Activated CD4-positive, alpha-beta T cell treated with anti-CD3 and anti-CD28 coated beads, Interleukin-2, Interleukin-6, amounts not matched to agents 100 ng/mL and 50 ng/mL, durations not matched to agents 16 hours and 8 hours (primary cell): Measurements from ENCODE around the gene MAP1B.
A peak's percentile ranks its signal among the peaks of the same experiment; 100 is the strongest.

ENCODE experiments used
- DNase-seq: peaks from one replicate; pipeline ENCODE4 v3.0.0-alpha.2; 2020

Gene MAP1B

DNA sequence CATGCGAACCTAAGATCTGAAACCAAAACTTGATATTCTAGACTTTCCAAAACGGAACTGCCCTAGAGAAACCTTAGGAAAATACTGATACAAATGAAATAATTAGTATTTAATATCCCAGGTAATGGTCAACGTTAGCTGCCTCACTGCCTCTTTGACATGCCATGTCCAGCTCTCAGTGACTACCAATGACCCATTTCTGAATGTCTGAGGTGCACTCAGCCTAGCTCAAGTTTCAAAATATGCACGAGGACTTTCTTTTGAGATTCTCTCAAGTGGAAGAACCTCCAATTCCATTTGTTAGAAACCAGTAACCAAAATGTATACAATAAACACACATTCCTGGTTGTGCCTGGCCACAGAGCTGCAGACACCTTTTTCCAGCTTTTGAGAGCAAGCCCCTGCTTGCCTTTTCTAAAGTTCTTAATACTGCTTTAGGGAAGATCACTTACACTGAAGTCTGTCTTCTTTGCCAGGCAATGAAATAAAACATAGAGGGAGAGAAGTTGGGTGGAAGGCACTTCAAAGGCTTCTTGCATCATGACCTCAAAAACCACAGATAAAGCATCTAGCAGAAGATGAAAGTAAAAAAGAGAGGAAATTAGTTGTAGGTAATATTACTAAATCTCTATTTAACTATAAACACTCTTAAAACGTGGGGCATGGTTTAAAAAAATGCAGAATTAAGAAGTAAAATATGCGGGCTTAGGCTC is 124.9 kb downstream of the MAP1B start:
- DNase-seq, result peak; percentile 58

DNA sequence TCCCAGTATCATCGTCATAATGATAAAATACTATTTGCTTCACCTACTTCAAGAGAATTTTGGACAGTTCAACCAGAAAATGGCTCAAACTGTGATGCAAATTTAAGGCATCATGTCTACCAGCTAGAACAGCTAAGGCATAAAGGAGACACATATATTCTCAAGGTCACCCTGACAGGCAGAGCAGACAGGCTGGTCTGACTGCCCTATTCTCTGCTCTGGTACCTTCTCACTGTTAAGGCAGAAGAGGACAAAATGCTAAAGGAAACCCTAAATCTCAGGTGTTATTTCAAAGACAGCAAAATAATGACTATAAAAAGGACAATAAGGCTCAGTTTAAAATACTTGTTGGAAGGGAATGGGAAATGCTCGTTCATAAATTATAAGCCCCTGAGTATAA is 125.6 kb downstream of the MAP1B start:
- DNase-seq, result peak; percentile 4

DNA sequence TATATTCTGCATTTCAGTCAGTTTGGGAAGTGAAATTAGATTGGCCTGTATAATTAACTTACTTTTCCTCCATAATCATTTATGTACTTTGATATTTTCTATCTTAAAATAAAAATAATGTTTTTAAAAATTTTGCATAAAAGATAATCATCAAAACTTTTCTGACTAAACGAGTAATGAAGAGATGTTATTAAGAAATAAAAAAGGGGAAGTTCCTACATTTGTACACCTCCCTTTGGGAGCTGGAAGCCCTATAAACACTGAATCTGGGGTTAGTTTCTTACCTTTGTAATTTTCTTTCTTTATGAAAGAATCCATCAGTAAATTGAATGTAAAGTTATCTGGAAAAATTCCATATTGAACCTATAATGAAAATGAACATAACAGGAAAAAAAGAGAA is 126.6 kb downstream of the MAP1B start:
- DNase-seq, result no peak

DNA sequence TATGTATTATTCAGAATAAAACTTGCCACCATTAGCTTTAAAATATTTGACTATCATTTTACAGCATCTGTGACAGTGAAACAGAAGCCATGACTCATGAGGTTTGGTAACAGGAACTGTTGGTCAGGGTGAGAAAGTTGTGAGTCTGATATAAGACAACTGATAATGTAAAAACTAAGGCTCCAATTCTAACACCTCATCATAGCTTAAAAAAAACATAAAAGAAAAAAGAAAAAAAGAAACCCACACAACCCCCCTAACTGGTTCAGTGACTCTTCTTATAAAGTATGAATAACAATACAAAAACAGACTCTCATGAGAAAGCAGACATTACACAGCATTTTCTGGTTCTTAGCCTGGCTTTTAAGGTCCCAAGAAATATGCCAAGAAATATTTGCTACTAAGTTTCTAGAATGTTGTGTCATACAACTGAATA is 127.0 kb downstream of the MAP1B start:
- DNase-seq, result peak; percentile 79

DNA sequence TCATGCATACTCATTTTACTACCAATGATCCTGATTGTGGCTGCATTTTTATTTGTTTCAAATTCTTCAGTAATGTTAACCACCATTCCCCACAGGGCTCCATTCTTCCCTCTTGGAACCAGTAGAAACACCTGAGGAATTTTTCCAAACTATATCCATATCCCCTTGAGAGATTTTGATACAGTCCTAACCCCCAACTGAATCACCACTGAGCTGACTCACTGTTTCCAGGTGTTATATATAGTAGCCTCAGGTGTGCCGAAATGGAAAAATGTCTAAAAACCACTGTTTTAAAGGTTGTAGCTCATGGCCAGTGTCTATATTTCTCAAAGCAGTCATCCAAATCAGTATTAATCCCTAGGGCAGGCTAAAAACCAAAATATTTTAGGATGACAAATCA is 127.6 kb downstream of the MAP1B start:
- DNase-seq, result no peak

DNA sequence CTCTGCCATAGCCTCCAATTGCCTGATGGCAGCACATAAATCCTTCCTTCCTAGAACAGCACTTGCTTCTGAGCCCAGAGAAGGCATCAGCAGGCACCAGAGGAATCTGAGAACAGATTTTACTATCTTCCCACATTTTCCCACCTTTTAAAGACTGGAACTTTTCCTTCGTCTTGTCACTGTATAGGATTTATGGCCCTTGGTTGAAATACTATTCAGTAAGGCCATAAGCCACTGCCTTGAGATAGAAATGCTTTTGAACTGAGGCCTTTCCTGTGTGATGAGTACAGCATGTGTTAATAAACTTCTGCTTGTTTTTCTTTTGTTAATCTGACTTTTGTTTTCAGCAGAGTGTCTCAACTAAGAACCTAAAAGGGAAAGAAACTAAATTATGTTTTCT is 128.4 kb downstream of the MAP1B start:
- no peak for DNase-seq

DNA sequence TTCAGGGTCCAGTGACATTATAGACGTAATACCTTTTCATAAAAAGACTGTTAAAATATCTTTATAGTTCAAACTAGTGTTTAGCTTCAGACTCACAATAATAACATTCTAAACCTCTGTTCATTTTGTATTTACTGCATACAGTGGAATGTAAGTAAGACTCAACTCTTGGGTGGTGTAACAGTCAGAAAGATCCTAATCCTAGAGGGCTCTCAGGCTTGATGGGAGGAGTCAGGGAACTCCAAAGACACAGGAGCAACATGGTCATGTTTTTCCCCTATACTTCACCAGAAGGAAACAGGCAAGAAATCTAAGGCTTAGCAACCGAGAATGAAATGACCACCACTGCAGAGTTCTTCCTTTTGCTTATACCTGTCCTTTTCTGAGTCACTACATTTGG is 130.1 kb downstream of the MAP1B start:
- DNase-seq, result no peak

DNA sequence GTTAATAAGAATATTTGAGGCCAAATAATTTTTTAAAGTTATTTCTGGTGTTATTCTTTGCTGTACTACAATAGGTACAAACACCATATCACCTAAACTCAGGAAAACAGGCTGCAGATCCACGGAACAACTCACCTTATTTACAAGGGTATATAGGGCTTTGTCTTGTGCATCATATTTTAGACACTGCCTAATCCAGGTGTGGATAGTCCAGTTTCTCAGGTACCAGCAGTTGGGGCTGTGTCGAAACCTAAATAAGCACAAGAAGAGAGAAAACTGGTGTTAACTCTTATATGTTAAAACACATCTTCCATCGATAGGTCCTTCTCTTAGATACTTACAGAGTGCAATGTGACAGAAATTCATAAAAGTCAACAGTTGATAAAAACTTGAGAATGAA is 130.6 kb downstream of the MAP1B start:
- no peak for DNase-seq

DNA sequence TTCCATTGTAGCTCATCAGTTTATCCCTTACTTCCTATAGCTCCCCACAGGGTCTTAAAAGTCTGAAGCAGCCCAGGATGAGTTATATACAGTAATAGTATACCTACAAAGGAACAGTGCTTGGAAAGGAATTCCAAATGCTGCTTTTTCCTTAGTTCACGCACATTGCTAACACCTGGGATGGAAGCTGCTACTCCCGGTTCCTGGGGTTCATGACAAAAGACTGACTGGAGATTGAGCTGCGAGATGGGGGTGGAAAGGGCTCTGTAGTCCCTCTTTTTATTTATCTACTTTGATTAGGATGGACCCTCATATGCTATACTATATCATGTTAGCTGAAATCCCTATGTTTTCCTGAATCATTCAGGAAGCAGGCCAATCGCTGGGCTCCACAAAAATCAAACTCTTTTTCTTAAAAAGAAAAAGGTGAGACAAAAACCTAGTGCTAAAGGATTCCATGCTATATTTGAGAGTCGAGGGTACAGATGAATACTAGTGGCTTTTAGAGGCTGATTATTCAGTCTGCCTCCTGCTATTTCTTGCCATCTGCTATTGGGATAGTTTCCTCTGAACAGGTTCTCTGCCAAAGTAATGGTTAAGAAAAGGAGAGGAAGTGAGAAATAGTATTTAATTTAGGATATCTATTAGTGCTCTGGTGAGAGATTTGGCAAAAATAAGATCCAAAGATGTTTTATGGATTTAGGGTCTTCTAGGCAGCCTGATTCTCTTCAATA is 131.6 kb downstream of the MAP1B start:
- no peak for DNase-seq

DNA sequence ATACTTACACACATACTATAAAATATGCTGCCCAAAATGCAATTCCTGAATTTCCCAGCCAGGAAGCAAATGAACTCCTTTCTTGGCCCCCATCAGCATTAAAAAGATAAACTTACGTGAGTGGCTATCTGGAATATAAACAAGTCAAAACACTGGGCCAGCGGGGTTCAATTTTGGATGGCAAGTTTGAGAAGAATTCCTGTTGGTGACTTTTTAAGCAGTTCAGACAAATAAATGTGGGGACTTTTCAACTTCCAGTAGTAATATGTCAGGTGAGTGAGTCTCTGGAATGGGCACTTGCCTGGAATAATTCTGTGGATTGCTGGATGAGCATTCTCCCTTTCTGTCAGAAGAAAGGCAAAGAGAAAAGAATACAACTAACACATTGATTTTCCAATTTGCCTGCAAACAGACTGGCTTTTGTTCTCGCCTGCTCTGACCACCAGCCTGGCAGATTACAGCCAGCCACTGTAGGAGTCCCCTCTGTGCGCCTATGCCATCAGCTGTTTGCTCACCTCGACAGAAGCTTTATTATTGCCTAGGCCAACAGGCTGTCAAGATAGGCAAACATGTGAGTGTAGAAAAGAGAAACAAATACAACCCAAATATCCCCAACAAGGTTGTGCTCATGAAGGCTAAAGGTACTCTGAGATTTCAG is 134.2 kb downstream of the MAP1B start:
- no peak for DNase-seq

DNA sequence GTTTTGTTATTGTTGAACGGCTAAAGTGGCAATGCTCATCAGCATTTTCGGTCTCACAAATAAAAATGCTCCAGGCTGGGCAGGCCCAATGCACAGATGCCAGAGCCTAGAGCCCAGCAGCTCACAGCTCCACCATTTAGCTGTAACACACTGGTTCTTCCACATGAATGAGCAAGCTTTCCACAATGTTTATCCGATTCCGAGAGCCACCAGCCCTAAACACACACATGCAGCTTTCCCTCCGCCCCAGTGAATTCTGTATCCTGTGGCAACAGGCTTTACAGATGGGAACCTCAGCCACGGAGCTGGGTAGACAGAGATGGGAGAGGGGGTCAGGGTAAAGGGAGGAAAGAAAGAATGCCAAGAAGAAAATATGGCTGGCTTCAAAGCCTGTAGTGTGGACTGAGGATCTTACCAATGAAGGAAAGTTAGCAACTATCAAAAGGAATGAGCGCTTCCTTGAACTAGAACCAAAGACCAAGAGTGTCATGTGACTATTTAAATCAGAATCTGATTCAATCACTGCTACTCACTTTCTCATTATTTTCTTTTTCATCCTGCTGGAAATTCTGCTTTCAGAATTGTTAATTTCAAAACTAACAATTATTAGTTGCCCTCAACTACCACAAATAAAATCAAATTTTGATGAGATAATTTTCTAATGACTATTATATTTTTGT is 135.7 kb downstream of the MAP1B start:
- no peak for DNase-seq

DNA sequence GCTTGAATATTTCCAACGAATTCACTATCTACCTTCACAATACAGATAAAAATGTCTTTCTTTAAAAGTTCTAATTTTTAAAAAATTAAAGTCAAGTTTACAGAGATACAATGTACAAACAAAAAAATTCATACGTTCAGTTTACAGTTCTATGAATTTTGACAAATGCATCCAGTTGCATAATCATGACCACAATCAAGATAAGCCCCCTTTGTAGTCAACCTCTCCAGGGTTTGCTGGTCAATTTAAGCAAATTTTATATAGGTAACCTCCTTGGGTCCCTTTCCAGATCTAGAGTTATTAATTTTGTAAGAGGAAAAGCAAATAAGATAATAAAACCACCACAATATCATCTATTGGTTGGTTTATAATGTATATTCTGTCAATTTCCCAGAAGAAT is 136.4 kb downstream of the MAP1B start:
- no peak for DNase-seq

DNA sequence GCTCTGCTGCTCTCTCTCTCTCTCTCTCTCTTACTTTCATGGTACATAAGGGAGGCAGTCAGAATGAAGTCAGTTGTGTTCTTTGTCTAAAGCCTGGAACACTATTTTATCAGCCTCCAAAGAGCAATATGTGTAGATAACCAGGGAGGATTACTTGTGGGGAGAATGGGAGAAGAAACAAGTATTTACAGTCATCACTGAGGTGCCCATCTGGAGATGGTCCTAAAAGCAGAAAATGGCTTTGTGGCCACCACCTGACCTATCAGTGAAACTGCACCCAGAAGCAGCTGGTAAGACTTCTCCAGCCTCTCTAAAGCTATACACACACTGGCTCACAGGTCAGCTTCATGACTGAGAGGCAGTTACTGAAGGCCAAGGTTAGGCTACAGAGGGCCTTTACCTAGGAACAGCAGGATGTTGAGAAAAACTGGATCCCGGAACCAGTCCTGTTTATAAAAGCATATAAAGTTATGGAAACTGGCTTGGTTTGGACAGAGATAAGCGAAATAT is 137.6 kb downstream of the MAP1B start:
- DNase-seq, result peak; percentile 23

DNA sequence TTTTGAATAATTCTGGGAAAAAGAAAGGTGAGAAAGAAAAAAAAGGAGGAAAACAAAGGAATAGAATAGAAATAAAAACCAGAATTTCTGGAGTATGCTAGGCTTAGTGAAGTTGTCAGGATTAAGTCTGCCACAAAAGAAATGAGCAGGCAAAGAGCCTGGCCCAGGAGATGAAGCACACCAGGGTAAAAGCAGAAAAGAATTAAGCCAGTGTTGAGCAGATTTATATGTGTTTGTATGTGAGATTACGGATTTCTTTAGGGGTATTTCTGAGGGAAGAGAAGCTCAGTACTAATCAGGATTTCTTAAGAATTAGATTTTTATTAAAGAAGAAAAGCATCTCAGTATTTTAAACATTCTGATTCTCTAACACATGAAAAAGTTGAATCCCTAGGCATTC is 138.3 kb downstream of the MAP1B start:
- DNase-seq, result no peak

DNA sequence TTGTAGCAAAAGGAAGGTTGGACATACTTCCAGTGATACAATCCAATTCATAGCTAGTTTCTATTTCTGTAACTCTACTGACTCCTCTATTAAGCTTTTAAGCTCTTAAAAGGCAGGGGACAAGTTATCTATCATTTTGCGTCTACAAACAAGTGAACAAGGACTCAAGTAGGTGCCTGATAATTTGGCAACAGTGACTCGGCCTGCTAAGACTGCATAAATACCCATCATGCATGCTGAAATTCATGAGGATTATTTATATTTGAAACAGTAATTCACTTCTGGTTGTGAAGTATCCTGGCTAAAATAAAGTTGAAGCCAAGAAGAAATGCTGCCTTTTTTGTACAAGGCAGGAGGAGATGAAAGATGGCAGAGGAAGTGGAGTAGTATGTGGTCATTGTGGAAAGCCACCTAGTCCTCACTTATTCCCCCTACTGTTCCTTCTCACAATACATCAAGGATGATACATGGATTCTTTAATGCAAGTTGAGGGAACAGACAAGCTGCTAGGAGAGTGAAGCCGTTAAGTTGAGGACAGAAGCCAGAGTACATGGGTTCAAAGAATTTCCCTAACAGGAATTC is 138.8 kb downstream of the MAP1B start:
- peak; percentile 22 for DNase-seq

DNA sequence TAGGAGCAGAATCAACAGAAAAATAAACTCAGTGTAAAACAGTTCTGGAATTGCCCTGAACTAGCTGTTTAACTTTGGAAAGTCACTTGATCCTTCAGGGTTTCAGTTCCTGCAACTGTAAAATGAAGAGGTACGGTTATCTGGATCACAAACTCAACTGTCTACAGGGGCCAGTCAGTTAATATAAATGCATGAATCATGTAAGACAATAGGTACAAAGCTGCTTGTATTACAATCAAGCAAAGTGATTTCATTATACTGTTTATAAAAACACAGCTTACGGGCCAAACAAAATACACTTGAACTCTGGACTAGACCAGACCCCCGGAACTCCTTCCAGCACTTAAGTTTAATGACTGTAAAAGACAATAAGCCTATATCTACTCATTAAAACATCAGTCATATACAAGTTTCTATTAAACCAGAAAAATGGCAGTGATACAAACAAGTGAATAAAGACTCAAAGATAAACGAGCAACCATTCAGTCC is 139.7 kb downstream of the MAP1B start:
- no peak for DNase-seq

DNA sequence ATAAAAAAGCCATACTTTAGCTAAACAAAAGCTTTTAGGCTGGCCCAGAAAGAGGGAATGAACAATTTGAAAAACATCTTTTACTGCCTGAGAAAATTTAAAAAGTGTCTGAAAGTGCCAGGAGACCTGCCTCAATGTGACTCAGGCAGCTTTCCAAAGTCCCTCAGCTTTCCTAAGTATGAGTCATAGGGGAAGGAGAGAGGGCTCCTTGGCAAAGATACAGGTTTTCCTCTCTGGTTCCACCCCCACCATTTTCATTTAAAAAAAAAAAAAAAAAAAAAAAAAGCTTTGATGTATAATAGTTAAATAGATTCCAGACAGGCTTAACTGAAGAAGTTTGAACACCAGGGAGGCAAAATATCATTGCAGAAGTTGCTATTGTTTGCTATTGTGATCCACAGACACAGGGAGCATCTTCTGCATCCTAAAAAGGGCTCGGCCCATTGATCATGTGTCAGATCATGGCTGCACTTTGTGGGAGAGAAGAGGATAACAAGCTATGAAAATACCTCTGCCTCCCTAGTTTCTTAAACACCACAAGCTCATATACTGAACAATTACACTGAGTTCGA is 141.2 kb downstream of the MAP1B start:
- DNase-seq, result no peak

DNA sequence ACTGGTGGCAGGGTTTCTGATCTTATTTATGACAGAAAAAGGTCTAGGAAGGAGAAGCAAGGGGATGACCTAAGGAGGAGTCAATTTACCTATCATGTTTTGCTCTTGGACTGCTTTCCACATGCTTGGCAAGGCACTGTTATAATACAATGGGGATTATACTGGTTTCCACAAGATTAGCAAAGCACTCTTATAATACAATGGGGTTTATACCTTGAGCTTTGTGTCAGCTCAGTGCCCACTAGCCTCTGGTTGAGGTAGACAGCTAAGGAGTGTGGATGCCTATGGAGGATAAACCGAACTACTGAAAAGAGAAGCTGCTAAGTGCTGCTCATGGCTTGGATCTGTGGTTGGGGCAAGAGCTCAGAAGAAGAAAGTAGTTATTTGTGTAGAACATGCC is 144.1 kb downstream of the MAP1B start:
- DNase-seq, result no peak

DNA sequence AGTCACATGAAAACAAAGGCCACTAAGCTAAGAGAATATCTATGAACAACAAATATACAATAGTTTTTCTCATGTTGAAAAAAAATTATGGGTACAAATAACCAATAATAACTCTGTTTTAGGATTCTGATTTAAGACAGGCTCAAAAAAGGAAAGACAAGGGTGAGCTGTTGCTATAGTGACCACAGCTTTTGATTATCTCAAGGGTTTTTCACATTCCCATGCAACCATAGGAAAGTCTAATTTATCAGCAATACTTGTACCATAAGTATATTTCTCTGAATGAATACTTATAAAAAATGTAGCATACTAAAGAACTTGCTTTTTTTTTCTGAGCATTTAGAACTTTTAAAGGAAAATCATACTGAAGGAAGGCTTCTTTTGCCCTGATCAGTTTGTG is 144.7 kb downstream of the MAP1B start:
- no peak for DNase-seq

DNA sequence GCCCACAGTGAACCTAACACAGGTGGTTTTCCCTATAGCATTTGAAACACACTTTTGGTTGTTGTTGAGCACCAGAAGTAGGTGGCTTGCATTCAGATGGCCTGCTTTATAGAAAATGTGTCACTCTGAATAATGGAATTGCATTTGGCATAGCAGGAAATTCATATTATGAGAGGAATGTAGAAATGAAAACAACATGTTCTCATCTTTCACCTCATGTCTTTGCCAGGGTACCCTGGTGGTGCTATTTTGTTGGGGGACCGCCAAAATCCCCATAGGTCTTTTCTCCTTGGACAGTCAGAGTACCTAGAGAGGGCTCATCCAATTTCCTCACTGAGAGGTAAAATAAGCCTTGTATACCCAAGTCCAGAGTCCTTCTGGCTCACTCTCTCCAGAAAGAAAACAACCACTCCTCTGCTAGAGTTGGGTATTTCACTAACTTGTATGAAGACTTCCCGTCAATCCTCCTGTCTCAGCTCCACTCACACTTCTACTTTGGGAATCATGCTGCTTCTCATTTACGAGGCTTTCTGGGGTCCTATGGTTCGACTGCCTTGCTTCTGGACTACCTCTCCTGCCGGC is 145.4 kb downstream of the MAP1B start:
- DNase-seq, result no peak

DNA sequence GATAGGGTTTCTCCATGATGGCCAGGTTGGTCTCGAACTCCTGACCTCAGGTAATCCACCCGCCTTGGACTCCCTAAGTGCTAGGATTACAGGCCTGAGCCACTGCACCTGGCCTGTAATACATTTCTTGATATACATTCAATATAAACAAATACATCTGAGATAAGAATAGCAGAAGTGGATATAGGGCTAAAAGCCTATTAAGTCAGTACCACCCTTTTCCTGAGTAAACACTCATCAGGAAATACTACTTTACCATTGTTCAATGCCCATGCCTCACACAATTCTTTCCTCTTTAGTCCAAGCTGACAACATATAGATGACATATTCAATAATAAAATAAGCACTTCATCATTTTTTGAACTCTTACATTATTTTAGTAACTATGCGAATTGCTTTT is 148.0 kb downstream of the MAP1B start:
- no peak for DNase-seq

DNA sequence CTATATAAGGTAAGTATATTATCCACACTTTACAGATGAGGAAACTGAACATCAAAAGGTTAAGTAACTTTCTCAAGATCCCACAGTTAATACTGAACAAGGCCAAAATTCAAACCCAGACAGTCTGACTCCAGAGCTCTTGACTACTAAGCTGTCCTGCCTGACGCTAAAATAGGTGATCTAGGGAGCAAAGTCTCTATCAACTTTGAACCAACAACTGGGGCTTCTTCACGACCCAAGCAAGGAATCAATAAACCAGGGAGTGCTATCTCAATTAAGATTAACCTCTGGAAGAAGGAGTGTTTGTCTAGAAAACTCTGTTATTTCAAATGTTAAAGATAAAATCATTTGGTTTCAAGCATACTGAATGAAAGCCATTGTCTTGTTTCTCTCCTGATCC is 148.4 kb downstream of the MAP1B start:
- no peak for DNase-seq
